Measurements from ENCODE around the gene KCNN3.

KCNN3 gene

DNA sequence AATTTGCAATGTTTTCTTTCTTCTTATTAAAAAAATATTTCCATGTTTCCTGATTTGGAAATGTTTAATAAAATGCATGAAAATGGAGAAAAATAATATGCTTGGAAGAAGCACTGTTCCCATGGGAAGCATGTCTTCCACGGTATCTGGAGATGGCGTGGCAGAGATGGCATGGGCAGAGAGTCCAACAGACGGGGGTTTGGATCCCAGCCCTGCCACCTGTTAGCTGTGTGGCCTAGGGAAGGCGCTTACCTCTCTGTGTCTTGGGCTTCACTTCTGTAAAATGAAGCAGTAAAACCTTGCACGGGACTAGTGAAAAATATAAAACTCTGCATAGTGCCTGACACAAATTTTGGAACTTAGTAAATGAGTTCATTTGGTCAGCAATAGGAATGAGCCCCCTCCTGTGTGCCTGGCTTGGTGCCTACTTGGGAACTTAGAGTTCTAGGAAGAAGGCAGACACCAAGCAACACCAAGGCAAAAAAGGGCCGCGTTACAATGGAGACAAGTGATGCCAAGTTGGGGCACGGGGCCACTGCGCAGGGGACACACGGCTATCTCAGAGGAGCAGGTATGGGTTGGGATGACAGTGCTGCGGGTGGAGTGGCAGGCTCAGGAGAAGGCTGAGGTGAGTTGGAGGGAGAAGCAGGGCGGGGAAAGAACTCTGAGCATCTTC is 124.2 kb downstream of the KCNN3 start:
- no peak for DNase-seq

DNA sequence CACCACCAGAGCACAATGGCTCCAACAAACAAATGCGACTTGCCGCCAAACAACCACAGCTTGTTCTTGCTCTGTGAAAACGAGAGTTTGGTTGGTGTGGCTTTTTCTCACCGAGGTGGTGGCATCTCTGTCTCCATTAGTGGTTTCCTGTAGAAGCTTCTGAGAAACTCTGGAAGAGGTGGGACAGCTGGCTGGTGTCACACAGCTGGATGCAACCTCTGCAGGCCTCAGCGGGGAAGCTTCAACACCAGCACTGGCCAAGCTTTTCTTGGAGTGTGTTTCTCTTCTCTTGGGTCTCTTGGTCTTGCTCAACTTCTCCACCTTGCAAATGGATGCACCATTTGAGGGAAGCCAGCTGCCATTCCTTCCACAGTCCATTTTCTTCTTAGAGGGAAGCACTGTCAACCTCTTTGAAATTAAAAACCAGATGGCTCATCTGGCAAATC is 124.8 kb downstream of the KCNN3 start:
- DNase-seq, result no peak

DNA sequence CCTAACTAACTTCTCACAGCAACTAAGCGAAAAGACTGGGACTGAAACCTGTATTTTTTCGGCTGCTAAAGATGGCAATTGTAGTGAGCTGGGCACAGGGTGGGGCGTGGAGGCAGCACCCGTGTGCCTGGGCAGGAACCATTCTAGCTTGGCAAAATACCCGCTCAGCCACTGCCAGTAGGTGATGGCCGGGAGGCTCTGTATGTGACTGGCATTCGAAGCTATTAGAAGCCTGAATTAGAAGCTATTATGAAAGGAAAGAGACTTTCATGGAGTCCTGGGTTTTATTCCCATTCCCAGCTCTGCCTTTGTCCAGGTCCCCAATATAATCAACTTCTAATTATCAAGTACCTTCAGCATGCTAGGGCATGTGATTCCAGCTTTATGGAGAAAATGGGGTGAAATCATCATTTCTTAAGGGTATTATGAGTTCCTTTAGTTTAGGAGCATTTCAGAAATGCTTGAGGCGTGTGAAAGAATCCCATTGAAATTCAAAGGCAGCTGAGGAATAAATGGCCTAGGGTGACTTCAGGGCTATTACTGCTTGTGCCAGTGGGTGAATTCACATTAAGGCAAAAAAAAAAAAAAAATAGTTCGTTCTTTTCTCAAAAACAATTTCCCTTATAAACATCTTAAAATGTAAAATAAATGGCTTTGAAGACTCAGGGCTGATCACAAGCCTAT is 125.6 kb downstream of the KCNN3 start:
- no peak for DNase-seq

DNA sequence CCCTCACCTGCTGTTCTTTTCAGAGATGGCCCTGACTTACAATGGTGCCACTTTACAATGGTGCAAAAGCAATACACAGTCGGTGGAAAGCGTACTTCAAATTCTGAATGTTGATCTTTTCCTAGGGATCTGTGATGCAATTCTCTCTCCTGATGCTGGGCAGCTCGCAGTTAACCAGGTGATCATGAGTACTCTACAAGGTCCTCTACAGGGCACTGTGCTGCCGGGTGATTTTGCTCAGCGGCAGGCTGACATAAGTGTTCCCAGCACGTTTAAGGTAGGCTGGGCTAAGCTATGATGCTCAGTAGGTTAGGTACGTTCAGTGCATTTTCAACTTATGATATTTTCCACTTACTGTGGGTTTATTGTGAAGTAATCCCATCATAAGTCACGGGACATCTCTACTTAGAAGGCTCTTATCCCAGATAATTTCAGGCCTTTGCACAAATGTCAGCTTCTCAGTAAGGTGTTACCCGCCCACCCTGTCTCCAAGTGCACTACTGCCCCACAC is 126.5 kb downstream of the KCNN3 start:
- DNase-seq, result no peak

DNA sequence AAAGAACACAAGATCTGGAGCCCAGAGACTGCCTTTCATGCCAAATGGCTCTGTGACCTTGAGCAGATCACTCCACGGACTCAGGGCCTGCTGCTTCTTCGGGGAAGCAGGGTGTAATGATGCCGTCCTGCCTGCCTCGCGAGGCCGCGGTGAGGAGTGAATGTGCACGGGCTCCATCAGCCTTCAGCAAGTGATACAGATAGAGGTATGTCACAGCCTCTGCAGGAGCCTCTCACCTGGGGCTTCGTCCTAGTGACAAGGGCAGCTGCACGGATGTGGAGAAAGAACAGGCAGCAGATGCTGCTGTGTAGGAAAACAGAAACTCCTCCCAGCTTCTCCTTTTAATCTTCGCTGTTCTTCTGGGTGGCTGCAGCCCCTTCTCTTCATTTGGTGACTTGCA is 127.5 kb downstream of the KCNN3 start:
- no peak for DNase-seq

DNA sequence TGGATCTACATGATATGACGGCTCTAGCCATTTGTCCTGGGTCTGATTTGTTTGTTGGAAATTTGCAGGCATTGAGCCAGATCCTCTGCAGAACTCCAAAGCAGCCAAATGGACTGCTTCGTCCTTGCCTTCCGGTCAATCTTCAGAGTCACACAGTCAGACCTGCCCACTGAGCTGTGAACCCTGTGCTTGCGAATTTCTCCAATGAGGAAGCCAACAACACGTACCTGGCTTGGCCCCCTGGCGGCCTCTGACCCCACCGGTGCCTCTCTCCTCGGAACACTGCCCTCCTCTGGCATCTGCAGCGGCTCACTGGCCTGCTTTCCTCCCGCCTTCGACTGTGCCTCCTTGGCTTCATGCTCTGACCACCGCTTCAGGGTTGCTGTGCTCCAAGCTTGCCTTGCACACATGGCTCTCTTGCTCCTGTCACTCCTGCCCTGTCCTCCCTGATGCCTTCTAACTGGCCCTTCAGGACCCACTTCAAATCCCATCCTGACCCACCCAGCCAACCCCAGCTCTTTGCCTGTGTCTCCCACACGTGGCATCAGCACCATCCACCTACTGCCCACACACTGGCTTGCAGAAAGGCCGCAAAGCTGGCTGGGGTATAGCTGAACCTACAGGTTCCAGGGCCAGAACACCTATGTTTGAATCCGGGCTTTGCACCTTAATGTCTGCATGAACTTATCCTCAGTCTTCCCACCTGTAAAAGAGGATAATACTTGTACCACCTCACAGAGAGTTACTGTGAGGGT is 128.2 kb downstream of the KCNN3 start:
- no peak for DNase-seq

DNA sequence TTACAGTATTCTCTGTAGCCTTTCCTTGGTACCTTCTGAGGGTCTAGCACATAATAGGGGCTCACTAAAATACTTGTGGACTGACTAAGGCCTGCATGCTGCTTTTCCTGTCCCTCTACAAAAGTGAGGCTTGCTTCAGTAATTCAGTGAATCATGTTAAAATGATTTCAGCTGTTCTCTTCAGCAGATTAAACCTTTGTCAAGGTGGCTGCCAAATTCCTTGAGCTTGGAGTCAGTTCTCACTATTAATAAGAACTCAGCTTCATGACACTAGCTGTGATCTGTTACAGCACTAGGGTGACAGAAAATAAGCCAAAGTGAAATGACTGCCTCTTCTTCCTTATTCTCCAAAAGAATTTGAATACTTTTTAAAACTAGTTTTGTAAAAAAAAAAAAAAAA is 128.8 kb downstream of the KCNN3 start:
- no peak for DNase-seq

DNA sequence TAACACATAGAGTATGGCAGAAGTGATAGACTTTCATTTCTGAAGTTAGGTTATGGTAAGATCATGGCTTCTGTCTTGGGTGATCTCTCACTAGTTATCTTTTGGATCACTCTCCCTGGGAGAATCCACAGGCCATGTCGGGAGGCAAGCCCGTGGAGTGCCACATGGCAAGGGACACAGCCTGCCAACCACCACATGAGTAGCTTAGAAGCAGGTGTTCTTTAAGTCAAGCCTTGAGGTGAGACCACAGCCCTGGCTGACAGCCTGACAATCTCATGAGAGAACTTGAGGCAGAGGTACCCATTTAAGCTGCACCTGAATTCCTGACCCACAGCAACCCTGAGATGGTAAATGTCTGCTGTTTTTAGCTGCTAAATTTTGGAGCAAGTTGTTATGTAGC is 130.4 kb downstream of the KCNN3 start:
- DNase-seq, result no peak

DNA sequence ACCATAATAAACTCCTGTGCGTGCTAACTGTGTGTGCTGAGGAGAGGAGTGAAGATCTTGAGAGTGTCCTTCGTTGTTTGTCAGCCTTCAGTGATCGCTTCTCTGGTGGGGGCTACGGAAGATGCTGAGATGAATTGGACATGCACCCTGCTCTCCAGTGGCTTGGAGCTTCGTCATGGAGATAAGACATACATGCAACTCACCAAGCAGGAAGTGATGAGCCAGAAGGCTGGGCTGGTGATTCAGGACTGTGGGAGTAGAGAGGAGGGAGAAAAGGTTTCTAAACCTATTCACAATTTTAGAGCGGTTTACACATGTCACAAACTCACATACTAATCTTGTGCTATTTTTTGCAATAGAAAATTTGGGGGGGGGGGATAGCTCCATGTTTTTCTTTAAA is 133.2 kb downstream of the KCNN3 start:
- DNase-seq, result no peak

DNA sequence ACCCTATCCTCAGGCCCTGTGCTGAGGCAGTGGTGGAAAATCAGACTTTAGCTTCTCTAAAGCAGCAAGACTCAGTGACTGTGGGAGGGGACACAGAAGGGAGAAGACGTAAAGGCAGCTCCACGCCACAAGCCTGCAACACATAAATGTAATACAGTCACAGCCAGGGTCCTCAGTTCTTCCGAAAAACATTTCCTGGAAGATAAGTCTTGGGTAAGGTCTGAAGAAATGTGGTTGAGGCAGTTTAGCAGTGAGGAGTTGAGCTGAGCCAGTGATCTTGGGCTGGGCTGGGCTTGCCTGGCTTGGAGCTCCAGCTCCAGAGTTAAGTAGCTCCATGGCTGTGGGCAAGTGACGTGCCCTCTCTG is 134.3 kb downstream of the KCNN3 start:
- DNase-seq, result no peak

DNA sequence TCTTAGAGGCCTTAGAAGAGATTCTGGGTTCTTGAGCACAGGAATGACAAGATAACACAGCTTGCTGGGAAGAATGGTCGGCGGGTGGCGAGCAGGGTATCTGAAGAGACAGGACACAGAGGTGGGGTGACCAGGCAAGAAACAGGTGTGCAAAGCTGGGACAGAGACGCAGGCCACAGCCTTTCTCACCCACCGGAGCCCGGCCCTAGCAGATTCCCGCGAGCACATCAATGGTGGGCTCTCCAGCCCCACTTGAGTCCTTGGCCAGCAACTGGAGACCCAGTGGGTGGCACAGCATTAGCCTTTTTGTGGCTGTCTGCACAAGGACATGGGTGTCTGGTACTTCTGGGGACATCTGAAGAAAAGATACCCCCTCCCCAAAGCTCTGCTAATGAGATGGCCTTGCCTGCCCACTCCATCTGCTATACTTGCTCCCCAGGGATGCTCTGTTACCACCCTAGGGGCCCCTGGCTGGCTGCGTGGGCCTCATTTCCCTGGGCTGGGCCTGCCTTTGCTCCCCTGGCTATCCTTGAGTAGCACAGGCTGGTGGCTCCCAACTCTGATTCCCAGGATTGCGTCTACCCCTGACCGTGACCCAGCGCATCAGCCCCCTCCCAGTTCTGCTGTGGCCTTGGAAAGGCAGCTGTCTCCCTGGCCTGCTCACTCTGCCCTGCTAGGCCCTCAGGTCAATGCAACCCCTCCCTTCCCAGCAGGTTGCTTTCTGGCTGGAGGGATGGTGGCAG is 134.8 kb downstream of the KCNN3 start:
- no peak for DNase-seq

DNA sequence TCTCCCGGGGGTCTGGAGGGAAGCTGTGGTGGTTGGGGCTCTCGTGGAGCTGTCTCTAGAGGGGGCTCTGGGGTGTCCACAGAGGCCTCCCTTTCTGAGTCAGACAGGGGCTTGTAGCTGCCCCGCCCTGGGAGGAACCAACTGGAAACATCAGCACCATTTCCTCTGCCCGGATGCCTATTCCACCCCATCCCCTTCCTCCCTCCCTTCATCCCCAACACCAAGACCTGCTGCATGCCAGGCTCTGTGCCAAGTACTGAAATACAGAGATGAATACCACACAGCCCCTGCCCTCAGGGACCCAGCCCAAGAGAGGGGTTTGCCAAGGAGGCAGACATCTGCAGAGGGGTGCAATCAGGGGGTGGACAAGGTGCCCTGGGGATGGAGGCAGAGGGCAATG is 136.5 kb downstream of the KCNN3 start:
- DNase-seq, result no peak

DNA sequence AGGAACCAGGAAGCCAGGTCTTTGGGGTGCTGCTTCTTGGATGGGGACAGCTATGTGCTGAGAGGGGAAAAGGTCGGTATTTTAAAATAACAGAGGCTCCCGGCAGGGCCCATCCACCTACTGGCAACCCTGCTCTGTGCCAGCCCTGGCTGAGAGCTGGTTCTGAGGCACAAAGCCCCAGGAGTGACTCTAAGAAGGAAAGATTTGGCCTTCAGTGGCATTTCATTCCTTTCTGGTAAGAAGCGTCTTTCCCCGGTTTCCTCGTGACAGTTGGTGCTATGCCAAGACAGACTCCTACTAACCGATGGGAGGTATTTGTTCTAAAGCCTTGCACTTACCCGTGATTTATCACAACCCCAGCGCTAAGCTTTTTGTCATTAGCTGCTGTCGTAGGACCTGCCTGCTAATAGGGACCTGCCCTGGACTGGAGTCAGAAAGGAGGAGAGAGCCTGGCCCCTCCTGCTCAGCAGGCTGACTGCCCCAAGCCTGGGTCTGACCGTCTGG is 139.0 kb downstream of the KCNN3 start:
- DNase-seq, result no peak

DNA sequence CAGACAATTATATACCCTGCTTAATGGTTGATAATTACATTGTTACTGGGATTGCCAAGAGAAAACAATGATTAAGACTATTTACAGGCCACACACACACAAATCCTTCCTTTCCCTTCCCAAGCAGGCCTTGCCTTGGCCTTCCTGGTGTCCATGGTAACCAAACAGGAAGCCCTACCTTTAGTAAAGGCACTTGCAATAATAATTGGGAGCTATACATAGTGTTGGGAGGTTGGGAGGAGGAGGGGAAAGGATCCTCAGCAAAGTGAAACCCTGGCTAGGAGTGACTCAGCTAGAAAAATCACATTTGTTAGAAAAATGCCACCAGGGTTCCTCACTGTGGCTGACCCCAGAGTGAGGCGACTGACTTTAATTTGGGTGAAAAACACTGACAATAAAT is 139.8 kb downstream of the KCNN3 start:
- no peak for DNase-seq

DNA sequence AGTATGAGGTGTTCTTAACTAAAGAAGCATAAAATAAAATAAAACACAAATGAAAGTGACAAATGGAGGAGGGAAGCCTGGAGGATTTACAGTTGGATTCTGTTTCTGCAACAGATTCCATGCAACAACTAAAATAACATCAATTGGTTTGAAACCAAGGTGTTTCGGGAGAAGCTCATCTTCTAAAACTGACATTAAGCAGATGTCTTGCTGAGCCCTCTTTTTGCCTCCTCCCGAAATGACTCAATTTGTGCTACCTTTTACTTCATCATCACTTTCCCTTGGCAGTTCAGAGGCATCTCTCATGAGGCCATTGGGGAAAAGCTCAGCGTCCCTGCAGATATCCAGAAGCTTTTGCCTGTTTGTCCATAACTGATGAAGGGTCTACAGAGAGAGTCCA is 140.5 kb downstream of the KCNN3 start:
- no peak for DNase-seq

DNA sequence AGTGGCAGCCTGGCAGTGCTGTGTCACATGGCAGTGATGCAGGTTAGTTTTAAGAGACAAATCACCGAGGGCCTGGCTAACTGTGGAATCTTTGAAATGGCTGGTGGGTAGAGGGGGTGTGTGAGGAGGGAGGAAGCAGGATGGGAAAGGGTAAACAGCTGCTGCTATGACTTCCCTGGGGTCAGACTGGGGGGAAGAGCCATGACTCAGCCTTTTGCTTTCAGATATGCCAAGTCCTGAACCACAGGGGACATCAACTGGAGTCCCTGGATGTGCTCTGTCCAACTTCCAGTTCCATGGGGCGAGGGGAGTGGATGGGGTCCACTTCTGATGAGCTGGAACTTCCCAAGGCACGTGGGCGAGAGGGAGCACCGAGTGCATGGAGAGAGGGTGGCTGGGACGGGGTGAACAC is 141.0 kb downstream of the KCNN3 start:
- no peak for DNase-seq

DNA sequence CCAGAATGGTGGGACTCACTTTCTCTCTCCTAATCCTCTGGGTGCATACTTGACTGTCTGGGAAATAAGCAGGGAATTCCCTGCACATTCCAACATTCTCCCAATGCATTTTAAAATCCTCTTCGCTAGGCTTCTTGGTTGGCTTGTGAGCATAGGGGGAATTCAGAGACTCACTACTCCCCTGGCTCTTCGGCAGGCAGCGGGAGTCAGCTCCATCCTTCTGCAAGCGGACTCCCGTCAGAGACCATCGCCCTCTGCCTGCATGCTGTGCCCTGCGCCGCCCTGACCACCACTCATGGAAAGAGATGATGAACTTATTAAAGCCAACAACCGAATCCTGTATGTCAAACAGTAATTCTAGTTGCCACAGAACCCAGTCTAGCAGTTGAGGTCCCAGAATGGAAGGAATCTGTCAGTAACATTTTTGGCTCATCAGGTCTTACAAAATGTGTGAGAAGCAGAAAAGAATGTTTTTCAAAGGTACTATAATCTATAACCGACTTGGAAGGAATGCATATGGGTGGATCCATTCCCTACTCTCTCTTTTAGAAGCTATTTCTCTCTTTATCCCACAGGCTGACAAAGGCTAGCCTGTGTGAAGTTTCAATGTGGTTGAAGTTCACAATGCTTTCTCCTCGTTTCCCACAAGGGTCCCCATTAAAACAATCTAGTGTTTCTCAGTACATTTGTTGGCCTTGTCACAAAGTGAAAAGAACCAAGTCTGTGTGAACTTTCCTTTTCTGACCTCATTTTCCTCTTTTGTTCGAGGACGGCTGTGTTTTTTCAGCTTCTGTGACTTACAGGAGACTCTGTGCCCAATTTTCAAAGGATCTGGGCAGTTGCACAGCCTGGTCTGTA is 143.0 kb downstream of the KCNN3 start:
- DNase-seq, result no peak

DNA sequence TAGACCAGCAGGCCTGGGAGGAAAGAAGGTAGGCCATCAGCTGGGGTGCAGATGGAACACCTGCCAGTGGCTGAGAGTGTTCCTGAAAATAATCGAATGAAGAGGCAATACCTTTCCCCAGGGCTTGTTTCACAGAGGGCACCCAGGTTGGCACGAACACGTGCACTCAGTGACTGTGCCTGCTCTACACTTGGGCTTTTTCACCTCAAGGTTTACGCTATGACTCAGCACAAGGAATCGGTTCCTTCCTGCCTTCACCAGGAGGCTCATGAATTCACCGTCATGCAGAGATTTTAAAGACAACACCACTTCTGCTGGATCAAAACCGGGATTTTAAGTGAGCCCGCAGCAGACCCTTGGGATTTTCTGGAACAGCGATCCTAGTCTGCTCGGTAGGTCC is 143.6 kb downstream of the KCNN3 start:
- no peak for DNase-seq

DNA sequence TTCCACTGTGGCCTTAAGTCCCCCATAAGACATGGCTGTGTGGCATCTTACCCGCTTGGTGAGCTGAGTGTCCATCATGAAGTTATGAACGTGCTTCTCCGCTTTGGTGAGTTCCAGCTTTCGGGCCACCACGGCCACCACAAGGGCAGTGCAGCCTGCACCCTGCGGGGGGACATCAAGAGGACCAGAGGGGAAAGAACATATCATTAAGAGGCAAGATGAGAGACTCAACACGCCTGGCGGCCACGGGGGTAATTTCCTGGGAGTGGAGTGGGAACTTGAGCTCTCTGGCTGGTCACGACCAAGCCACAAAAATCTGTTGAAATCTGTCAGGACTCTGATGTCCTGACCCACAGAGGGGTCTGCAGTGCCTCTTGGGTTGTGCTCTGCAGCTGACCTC is 144.2 kb downstream of the KCNN3 start:
- no peak for DNase-seq

DNA sequence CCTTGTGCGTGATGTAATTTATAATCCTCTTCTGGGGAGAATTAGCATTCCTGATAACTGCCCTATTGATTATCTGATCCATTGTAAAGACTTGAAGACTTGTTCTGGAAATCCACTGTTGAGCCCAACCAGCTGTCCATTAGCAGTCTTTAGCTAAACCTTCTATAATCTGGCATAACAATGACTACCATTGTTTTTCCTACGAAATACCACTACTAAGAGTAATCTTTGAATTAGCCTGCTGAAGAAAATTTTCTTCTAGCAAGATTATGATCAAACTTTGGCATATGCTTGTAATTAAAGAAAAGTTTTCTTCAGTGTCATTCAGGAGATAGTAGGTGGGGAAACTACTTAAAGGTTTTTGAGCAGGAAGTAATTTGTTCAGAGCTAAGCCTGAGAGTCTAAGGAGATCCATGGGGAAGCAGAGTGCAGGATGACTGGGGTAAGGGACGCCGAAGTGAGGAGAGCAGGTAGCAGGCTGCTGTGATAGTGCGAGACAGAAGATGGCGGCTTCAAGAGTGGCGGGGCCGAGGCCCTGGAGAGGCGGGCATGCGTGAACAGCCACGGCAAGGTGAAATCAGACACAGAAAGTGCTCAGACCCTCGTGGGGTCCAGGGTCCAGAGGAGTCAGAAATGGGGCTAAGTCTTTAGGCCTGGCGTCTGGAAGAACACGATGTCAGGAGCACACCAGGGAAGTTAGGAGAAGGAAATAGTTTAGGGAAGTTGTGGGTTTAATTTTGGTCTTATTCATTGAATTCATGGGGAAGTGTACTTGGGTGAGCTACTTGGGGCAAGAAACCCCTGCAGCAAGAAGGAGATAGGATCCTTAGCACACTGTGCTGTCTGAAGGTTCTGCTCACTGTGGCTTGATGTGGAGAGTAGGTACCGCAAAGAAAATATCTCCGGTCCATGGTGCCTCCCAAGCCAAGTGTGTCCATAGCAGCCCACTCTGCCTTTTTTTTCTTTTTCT is 149.5 kb downstream of the KCNN3 start:
- peak; percentile 45 for DNase-seq

All from KG1 (cell line).